ENCODE measurements around the gene RABEP2.

- TF ChIP-seq ZC3H11A (IDR thresholded peaks at IDR 0.05; ENCODE audit: low read depth, low read length), result no peak
- no peak for TF ChIP-seq RAD51 (IDR thresholded peaks at IDR 0.05; ENCODE audit: borderline replicate concordance, low read depth)
- TF ChIP-seq ELK1 (CRISPR knock-in tag; IDR thresholded peaks at IDR 0.05), result no peak
- no peak for TF ChIP-seq CTCF (IDR thresholded peaks at IDR 0.05 in 2 of 3, conservative IDR thresholded peaks at IDR 0.05 in 1 of 3; ENCODE audit: insufficient read depth in 2 of 3, low read depth in 1 of 3, low read length in 3 of 3)
- no peak for TF ChIP-seq TCF3 (CRISPR knock-in tag; IDR thresholded peaks at IDR 0.05)
- TF ChIP-seq BRCA1 (IDR thresholded peaks at IDR 0.05), result no peak
- no peak for TF ChIP-seq BRCA1 (CRISPR knock-in tag; IDR thresholded peaks at IDR 0.05)
- no peak for TF ChIP-seq ZNF41 (CRISPR knock-in tag; conservative IDR thresholded peaks at IDR 0.05)
- no peak for TF ChIP-seq E2F1 (CRISPR knock-in tag; IDR thresholded peaks at IDR 0.05)
- TF ChIP-seq NR2C2 (CRISPR knock-in tag; IDR thresholded peaks at IDR 0.05), result no peak
- TF ChIP-seq NR2C2 (tag; IDR thresholded peaks at IDR 0.05), result no peak
- no peak for TF ChIP-seq RAD21 (CRISPR knock-in tag; conservative IDR thresholded peaks at IDR 0.05 in 1 of 2, IDR thresholded peaks at IDR 0.05 in 1 of 2)
- TF ChIP-seq ZNF347 (CRISPR knock-in tag; IDR thresholded peaks at IDR 0.05; ENCODE audit: low read depth), result no peak
- no peak for TF ChIP-seq NFIC (IDR thresholded peaks at IDR 0.05)
- TF ChIP-seq U2AF2 (optimal IDR thresholded peaks at IDR 0.05; ENCODE audit: low read depth, low read length), result no peak
- TF ChIP-seq MYC (IDR thresholded peaks at IDR 0.05; ENCODE audit: low read depth, low read length), result no peak
- TF ChIP-seq MYC (CRISPR knock-in tag; IDR thresholded peaks at IDR 0.05; ENCODE audit: borderline replicate concordance, low read depth), result no peak
These were observed 19.7 kb downstream of the RABEP2 start for GRCh38 chr16:28905229-28905754.
